22Rv1 (cell line): ENCODE data around the gene SORCS2.

Source experiments
- H3K27ac ChIP-seq: fragments of 450-650 bp; 2 replicates; pipeline ENCODE4 v1.5.1; 2017
- ZFX ChIP-seq: fragments of 450-650 bp; IDR thresholded peaks from 2 replicates; pipeline ENCODE4 v1.6.1; 2017; ENCODE audit warnings: antibody characterized with exemption, borderline replicate concordance
- TF ChIP-seq, protein P1 (sequence below): fragments of 450-650 bp; IDR thresholded peaks from 2 replicates; pipeline ENCODE4 v1.5.1; 2017; ENCODE audit warnings: mild to moderate bottlenecking

The SORCS2 gene

DNA sequence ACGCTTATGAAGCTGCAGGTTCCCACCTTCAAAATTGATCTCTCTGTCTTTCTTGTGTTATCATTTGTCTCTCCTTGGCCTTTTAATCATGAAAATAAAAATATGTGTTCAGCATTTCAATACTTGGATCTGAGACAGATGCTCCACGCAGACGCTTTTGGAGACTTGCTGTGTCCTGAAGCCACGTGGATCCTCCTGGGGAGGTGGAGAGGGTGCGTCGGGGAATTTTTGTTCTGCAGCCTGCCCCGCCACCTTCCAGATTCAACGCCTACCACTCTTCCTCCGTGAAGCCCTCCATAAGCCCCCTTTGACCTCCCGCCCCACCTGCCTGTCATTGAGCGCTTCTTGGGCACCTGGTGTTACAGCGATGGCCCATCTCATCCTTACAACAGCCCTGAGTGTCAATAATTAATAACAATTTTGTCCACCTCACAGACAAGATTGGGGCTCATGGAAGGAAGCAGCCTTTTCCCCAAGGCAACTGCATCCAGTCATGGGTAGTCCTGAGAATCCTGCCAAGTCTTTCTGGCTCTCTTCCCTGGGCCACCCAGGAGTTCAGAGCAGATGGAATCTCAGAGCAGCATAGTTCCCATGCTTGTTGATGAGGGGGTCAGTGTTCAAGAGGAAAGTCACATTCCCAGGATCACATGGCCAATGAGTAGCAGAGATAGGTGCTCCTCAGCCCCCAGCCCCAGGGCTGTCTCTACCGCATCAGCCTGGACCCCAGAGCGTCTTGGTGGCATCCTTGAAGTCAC lies 415.0 kb downstream of the SORCS2 start:
- H3K27ac ChIP-seq = no peak overlapping the region
- no peak for TF ChIP-seq ZFX
- TF ChIP-seq, protein P1, sequence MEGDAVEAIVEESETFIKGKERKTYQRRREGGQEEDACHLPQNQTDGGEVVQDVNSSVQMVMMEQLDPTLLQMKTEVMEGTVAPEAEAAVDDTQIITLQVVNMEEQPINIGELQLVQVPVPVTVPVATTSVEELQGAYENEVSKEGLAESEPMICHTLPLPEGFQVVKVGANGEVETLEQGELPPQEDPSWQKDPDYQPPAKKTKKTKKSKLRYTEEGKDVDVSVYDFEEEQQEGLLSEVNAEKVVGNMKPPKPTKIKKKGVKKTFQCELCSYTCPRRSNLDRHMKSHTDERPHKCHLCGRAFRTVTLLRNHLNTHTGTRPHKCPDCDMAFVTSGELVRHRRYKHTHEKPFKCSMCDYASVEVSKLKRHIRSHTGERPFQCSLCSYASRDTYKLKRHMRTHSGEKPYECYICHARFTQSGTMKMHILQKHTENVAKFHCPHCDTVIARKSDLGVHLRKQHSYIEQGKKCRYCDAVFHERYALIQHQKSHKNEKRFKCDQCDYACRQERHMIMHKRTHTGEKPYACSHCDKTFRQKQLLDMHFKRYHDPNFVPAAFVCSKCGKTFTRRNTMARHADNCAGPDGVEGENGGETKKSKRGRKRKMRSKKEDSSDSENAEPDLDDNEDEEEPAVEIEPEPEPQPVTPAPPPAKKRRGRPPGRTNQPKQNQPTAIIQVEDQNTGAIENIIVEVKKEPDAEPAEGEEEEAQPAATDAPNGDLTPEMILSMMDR = no peak

DNA sequence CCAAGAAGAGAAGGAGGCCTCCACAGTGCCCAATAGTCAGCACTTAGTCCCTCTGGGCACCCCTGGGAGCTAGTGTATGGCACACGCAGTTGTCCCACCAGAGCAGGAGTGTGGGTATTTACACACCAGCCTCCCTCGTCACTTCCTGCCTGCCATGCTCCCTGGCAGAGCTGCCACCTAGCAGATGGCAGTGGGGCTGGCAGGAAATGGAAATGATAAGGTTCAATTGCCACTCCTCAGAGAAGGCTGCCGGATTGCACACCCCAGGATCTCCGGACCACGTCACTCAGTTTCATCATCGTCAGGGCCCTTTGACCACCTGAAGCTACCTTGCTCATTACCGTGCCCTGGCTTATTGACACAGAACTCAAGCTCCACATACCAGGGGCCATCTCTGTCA lies 415.7 kb downstream of the SORCS2 start:
- TF ChIP-seq, protein P1 = no peak
- no peak overlapping the region for H3K27ac ChIP-seq

DNA sequence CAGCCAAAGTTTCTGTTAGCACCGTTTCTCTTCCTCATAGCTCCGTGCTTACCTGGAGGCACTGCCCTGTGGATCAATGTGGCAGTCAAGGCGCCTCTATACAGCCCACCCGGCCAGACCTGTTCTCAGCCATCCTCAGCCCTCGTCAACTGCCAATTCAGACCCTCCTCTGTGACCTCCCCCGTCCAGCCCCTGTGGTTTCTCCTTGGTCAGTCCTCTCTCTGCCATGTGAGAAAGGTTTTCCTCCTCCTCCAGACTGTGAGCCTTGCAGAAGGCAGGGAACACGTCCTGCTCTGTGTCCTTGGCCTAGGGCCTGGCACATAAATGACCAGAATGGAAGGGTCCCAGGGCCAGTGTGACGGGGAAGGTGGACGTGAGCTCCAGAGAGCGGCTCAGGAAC lies 417.0 kb downstream of the SORCS2 start:
- no peak overlapping the region for H3K27ac ChIP-seq
- no peak for TF ChIP-seq ZFX
- TF ChIP-seq, protein P1 = no peak

DNA sequence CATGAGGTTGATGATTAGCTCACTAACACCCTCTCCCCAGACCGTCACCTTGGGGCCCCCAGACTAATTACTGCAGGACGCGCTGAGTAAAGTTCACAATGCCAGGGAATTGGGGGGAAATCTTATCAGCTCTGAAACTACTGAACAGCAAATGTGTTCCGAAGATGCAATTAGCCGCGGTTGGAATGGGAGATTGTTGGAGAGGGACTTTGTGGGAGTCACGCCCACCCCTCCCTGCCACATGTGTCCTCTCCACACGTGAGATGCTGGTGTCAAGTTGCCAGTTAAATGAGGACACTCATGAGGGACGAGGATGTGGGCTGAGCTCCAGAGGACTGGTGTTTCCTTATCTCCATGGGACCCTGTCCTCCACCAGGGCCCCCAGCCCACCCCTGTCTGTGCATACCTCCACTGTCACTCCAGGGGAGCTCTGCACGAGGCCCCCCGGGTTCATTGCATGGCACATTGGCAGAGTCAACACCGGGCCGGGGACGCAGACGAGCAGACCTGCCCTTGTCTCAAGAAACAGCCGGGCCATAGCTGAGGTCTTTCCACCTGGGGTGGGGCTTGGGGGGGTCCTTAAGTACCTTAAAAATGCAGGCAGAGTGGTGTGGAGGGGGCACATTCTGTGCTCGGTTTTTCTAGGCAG lies 417.8 kb downstream of the SORCS2 start:
- TF ChIP-seq ZFX = no peak
- TF ChIP-seq, protein P1 = no peak
- no peak overlapping the region for H3K27ac ChIP-seq

DNA sequence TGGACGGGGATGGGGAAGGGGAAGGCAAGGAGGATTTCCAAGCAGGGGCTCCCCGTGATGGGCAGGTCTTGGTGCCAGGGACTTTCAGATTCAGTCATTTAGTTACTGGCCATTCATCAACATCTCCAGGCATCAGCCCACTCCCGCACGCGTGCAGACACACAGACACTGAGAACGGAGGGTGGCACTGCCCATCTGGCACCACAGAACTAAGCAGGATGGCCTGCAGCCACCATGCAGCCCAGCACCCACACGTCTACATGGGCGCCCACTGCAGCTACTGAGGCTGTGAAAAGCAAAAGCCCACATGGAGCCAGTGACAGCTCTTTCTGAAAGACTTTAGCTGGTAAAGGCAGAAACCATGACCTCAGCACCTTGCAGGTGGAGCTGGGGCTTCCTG lies 418.5 kb downstream of the SORCS2 start:
- no peak for TF ChIP-seq ZFX
- TF ChIP-seq, protein P1 = no peak

DNA sequence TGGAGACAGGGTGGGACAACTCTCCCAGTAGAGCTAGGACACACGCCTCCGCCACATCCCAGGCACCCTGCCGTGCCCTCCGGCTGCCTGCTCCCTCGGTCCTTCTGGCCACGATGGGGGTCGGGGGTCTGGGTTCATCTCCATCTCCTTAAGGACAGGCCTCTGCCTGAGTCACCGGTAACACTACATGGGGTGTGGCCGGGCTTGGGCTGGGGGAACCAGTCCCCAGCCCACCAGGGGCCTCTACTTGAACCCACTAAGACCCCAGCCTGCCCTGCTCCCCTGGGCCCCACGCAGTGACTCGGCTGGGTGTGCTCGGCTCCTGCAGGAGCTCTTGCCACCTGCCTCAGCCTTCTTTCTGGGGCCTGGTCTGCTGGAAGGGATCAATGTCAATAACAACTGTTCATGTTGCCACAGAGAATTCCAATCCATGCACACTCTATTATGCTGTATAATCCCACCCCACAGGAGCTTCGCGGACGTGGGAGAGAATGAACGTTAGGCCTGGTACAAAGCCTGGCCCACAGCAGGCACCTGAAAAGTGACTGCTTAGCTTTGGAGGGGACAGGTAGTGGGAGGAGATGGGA lies 420.1 kb downstream of the SORCS2 start:
- TF ChIP-seq, protein P1 = no peak
- no peak for TF ChIP-seq ZFX
- no peak overlapping the region for H3K27ac ChIP-seq

More for the DNA sequence above, 418.5 kb downstream of the SORCS2 start:
- H3K27ac ChIP-seq = no peak overlapping the region

DNA sequence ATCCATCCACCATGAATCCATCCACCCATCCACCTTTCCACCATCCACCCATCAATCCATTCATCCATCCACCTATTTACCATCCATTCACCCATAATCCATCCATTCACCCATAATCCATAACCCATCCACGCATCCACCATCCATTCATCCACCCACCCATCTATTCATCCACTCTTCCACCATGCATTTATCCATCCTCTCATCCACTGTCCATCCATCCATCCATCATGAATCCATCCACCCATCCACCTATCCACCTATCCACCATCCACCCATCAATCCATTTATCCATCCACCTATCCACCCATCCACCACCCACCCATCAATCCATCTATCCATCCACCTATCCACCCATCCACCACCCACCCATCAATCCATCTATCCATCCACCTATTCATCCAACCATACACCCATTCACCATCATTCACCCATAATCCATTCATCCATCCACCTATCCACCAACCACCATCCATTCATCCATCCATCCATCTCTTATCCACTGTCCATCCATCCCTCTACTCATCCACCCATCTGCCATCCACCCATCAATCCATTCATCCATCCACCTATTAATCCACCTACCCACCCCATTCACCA lies 422.1 kb downstream of the SORCS2 start:
- TF ChIP-seq ZFX = no peak
- TF ChIP-seq, protein P1 = no peak
- H3K27ac ChIP-seq = no peak overlapping the region
